Activated CD8-positive, alpha-beta memory T cell treated with anti-CD3 and anti-CD28 coated beads, Interleukin-2, amount 50 U/mL, for 24 hours (primary cell): ENCODE measurements around the gene LYST.
"Not testable (repeated sequence)": the region's sequence is repeated elsewhere in the genome, so short reads cannot be mapped to it uniquely, and the experiment has no call there.

ENCODE experiments used
- DNase-seq: peaks from one replicate; pipeline ENCODE4 v3.0.0-alpha.2; 2020; ENCODE audit errors: extremely low read depth

The LYST gene

GRCh38 chr1:235818632-235819136 lies 48.0 kb downstream of the LYST start:
- no peak for DNase-seq

- DNase-seq = no peak
Observed at GRCh38 chr1:235817101-235817728, 49.5 kb downstream of the LYST start.

GRCh38 chr1:235809688-235810397 lies 56.9 kb downstream of the LYST start:
- no peak for DNase-seq

- no peak for DNase-seq
Observed at GRCh38 chr1:235808223-235808622, 58.5 kb downstream of the LYST start.

- DNase-seq = no peak
Observed at GRCh38 chr1:235806123-235806522, 60.6 kb downstream of the LYST start.

GRCh38 chr1:235802573-235803346 lies 63.9 kb downstream of the LYST start:
- DNase-seq = no peak

GRCh38 chr1:235799264-235799663 lies 67.4 kb downstream of the LYST start:
- no peak for DNase-seq

- DNase-seq = no peak
Observed at GRCh38 chr1:235791532-235792060, 75.1 kb downstream of the LYST start.

- no peak for DNase-seq
Observed at GRCh38 chr1:235790123-235790522, 76.6 kb downstream of the LYST start.

GRCh38 chr1:235786227-235786898 lies 80.3 kb downstream of the LYST start:
- not testable (repeated sequence) for DNase-seq

GRCh38 chr1:235784950-235785349 lies 81.8 kb downstream of the LYST start:
- no peak for DNase-seq

GRCh38 chr1:235783148-235783776 lies 83.4 kb downstream of the LYST start:
- DNase-seq = no peak

- no peak for DNase-seq
Observed at GRCh38 chr1:235782601-235783000, 84.1 kb downstream of the LYST start.

- DNase-seq = no peak
Observed at GRCh38 chr1:235781807-235782206, 84.9 kb downstream of the LYST start.

- DNase-seq = no peak
Observed at GRCh38 chr1:235779770-235780169, 86.9 kb downstream of the LYST start.

- DNase-seq = no peak
Observed at GRCh38 chr1:235776396-235776795, 90.3 kb downstream of the LYST start.

- no peak for DNase-seq
Observed at GRCh38 chr1:235775246-235775860, 91.4 kb downstream of the LYST start.

GRCh38 chr1:235767795-235768194 lies 98.9 kb downstream of the LYST start:
- DNase-seq = no peak

GRCh38 chr1:235766794-235767285 lies 99.9 kb downstream of the LYST start:
- no peak for DNase-seq

- no peak for DNase-seq
Observed at GRCh38 chr1:235763962-235764361, 102.7 kb downstream of the LYST start.

GRCh38 chr1:235759336-235759735 lies 107.4 kb downstream of the LYST start:
- DNase-seq = no peak
